PC-3 (cell line): Measurements from ENCODE around the gene TMEM123. TPM values are rescaled to one million over a fixed set of nuclear protein-coding genes. Genes with fewer than 3 reads are reported as not detected.

ENCODE experiments used
- ATAC-seq: fragments of 200-7000 bp; cut with Tn5 transposase; 2 replicates; pipeline ENCODE4 v1.9.1; 2020; ENCODE audit warnings: mild to moderate bottlenecking, moderate library complexity
- BruUV-seq: library from RNA; stranded (reverse); fragments of 400-500 nt; replicated peaks from 2 replicates; lab custom pipeline; 2021; lab: Mats Ljungman, UMichigan
- CTCF ChIA-PET: fragments of 300-600 bp; sonication (Branson Sonifier 250); formaldehyde crosslinking; loops from one replicate; lab custom pipeline; 2022; ENCODE audit warnings: antibody characterized with exemption; lab: Charles Lee
- POLR2A ChIA-PET: fragments of 300-600 bp; sonication (Branson Sonifier 250); formaldehyde crosslinking; loops from one replicate; lab custom pipeline; 2022; ENCODE audit warnings: antibody characterized with exemption; ENCODE audit not compliant: unreplicated experiment; lab: Charles Lee
- DNase-seq: peaks from one replicate; pipeline ENCODE4 v3.0.0-alpha.2; 2015
- H2AFZ ChIP-seq: fragments of 300-600 bp; sonication (generic); 2 replicates; pipeline ENCODE4 v1.6.0; 2016; ENCODE audit warnings: antibody characterized with exemption, low read length
- H3F3A ChIP-seq: fragments of 300-600 bp; sonication (generic); one replicate; pipeline ENCODE4 v1.6.0; 2017; ENCODE audit warnings: antibody characterized with exemption, low read length, control low read depth, mild to moderate bottlenecking; ENCODE audit not compliant: unreplicated experiment
- H3K27ac ChIP-seq: fragments of 300-600 bp; sonication (generic); 2 replicates; pipeline ENCODE4 v1.5.1; 2016; ENCODE audit warnings: mild to moderate bottlenecking, low read length
- H3K27me3 ChIP-seq: fragments of 300-600 bp; sonication (generic); 2 replicates; pipeline ENCODE4 v1.6.1; 2016; ENCODE audit warnings: low read length, mixed read lengths
- H3K36me3 ChIP-seq: fragments of 300-600 bp; sonication (generic); 2 replicates; pipeline ENCODE4 v1.6.1; 2016; ENCODE audit warnings: low read depth, mixed run types, low read length, mixed read lengths
- H3K4me1 ChIP-seq: fragments of 300-600 bp; sonication (generic); 2 replicates; pipeline ENCODE4 v1.5.1; 2016; ENCODE audit warnings: low read length; ENCODE audit not compliant: insufficient read depth
- H3K4me2 ChIP-seq: fragments of 300-600 bp; sonication (generic); 2 replicates; pipeline ENCODE4 v1.6.0; 2016; ENCODE audit warnings: low read length
- H3K4me3 ChIP-seq: fragments of 300-600 bp; sonication (generic); 2 replicates; pipeline ENCODE4 v1.5.1; 2016; ENCODE audit warnings: mild to moderate bottlenecking, low read length, mixed read lengths
- H3K79me2 ChIP-seq: fragments of 300-600 bp; sonication (generic); 2 replicates; pipeline ENCODE4 v1.6.1; 2017; ENCODE audit warnings: low read length, mixed read lengths
- H3K9ac ChIP-seq: fragments of 300-600 bp; sonication (generic); 2 replicates; pipeline ENCODE4 v1.6.0; 2016; ENCODE audit warnings: mild to moderate bottlenecking, low read length
- H3K9me2 ChIP-seq: fragments of 300-600 bp; sonication (generic); replicated peaks from 2 replicates; pipeline ENCODE4 v1.6.1; 2016; ENCODE audit warnings: mixed run types, low read length, mixed read lengths
- H3K9me3 ChIP-seq: fragments of 300-600 bp; sonication (generic); 2 replicates; pipeline ENCODE4 v1.6.1; 2016; ENCODE audit warnings: low read length, mixed read lengths
- H4K20me1 ChIP-seq: fragments of 300-600 bp; sonication (generic); 2 replicates; pipeline ENCODE4 v1.6.1; 2016; ENCODE audit warnings: low read length, mixed read lengths
- CTCF ChIP-seq: fragments of 300-600 bp; sonication (generic); conservative IDR thresholded peaks from 2 replicates; pipeline ENCODE4 v1.5.1; 2017; ENCODE audit warnings: antibody characterized with exemption, low read depth, mild to moderate bottlenecking, low read length
- EZH2 ChIP-seq: fragments of 300-600 bp; sonication (generic); IDR thresholded peaks from one replicate; pipeline ENCODE4 v1.6.1; 2017; ENCODE audit warnings: antibody characterized with exemption, mild to moderate bottlenecking, low read length; ENCODE audit not compliant: unreplicated experiment
- EZH2phosphoT487 ChIP-seq: fragments of 300-600 bp; sonication (generic); IDR thresholded peaks from 2 replicates; pipeline ENCODE4 v1.6.1; 2018; ENCODE audit warnings: mild to moderate bottlenecking, antibody characterized with exemption, low read length, borderline replicate concordance
- intact Hi-C: fragments of 100-400 bp; cut with micrococcal nuclease; formaldehyde crosslinking; loops from 2 replicates; pipeline ENCODE4 v1.9.0; 2023
- total RNA-seq: library from RNA; depleted of rRNA; stranded (reverse); fragments of >200 nt; gene quantifications from 2 replicates; pipeline ENCODE4 v1.2.3, GENCODE V29; 2014

The TMEM123 gene
- total RNA-seq, 1 experiment from 2014 or later = 163 TPM

DNA sequence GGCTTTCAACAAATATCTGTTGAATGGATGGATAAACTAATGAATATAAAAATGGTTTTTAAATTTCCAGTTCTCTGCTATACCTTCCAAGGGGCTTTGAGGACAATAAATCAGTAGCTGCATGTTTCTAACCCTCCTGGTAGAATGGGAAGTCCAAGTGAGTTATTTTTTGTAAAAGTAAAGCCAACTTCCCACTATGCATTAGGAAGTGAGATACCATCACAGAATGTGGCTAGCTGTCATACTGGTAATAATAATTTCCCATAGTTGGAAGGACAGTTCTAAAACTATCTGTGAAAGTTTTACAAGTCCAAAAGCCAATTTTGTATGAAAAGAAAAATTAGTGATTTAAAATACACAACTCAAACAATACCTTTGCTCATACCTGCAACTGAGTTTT is 50.0 kb downstream of the TMEM123 start:
- TF ChIP-seq EZH2phosphoT487 = no peak
- no peak for TF ChIP-seq EZH2
- no peak for TF ChIP-seq CTCF
- no peak overlapping the region for H3K27ac ChIP-seq
- no peaks in the 10 kb centered on the region for H3K27me3 ChIP-seq
- ChIA-PET POLR2A (no interaction called here), CTCF (no interaction called here)
- H3F3A ChIP-seq = peaks cover 3% of the 10 kb centered on the region
- BruUV-seq = no TSS peak
- no peak overlapping the region for H3K9ac ChIP-seq
- H3K4me1 ChIP-seq = no peaks in the 10 kb centered on the region
- no peaks in the 10 kb centered on the region for H3K9me3 ChIP-seq
- ATAC-seq (no peak), DNase-seq (no peak)
- peaks cover 35% of the 10 kb centered on the region for H3K36me3 ChIP-seq
- H2AFZ ChIP-seq = no peak overlapping the region
- H3K4me2 ChIP-seq = no peak overlapping the region
- no peak overlapping the region for H3K4me3 ChIP-seq
- no peaks in the 10 kb centered on the region for H4K20me1 ChIP-seq
- H3K79me2 ChIP-seq = peaks cover 29% of the 10 kb centered on the region
- intact Hi-C loops = no loop called here
- no peaks in the 10 kb centered on the region for H3K9me2 ChIP-seq

DNA sequence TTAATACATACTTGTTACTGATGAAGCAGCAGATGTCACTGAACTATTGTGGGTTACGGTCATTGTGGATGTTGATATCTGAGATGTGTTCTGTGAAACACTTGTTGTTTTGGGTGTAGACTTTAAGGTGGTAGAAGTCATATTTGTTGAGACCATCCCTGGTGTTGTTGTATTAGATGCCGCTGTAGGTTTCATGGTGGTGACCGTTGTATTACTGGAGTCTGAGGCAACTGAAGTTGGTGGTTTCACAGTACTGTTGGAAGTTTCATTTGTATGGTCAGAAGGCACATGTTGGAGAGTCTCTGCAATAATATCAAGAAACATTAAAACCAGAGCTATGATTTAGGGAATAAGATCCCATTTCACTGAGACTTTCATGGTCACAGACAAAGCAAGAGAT is 50.7 kb downstream of the TMEM123 start:
- H3K36me3 ChIP-seq = peaks cover 38% of the 10 kb centered on the region
- POLR2A ChIA-PET = interaction anchor here (0.6 kb wide), 1 partner anchor 9 kb away, joined by 4 read pairs; no protein-coding TSS in a partner anchor
- intact Hi-C loops = no loop called here
- DNase-seq = no peak
- CTCF ChIA-PET = no interaction called here
- peaks cover 3% of the 10 kb centered on the region for H3F3A ChIP-seq
- H3K9me2 ChIP-seq = no peaks in the 10 kb centered on the region
- no TSS peak for BruUV-seq
- H3K27ac ChIP-seq = no peak overlapping the region
- H3K9me3 ChIP-seq = no peaks in the 10 kb centered on the region
- H3K27me3 ChIP-seq = no peaks in the 10 kb centered on the region
- H3K4me3 ChIP-seq = no peak overlapping the region
- H3K79me2 ChIP-seq = peaks cover 23% of the 10 kb centered on the region
- no peaks in the 10 kb centered on the region for H4K20me1 ChIP-seq
- ATAC-seq = no peak
- TF ChIP-seq CTCF = no peak
- no peak for TF ChIP-seq EZH2phosphoT487
- TF ChIP-seq EZH2 = no peak
- H2AFZ ChIP-seq = no peak overlapping the region
- no peak overlapping the region for H3K9ac ChIP-seq
- H3K4me1 ChIP-seq = no peaks in the 10 kb centered on the region
- H3K4me2 ChIP-seq = no peak overlapping the region

GRCh38 chr11:102400603-102401002 is 52.0 kb downstream of the TMEM123 start:
- Histone ChIP-seq H3K79me2 (peaks cover 13% of the 10 kb centered on the region), H3K4me2 (no peak overlapping the region), H3K36me3 (peaks cover 44% of the 10 kb centered on the region), H3K9me2 (no peaks in the 10 kb centered on the region), H3K4me1 (no peaks in the 10 kb centered on the region), H3F3A (peaks cover 3% of the 10 kb centered on the region), H3K27me3 (no peaks in the 10 kb centered on the region), H3K4me3 (no peak overlapping the region), H3K9me3 (no peaks in the 10 kb centered on the region), H2AFZ (no peak overlapping the region), H3K27ac (no peak overlapping the region), H3K9ac (no peak overlapping the region), H4K20me1 (no peaks in the 10 kb centered on the region)
- CTCF ChIA-PET = no interaction called here
- intact Hi-C loops = no loop called here
- TF ChIP-seq CTCF (no peak), EZH2 (no peak), EZH2phosphoT487 (no peak)
- POLR2A ChIA-PET = no interaction called here
- DNase-seq (no peak), ATAC-seq (no peak)
- no TSS peak for BruUV-seq
